A549 treated with RU486 at 1 μM for 4 hours (cell line): ENCODE measurements around the gene SEC61A1. TPM values are rescaled to one million over a fixed set of nuclear protein-coding genes. Genes with fewer than 3 reads are reported as not detected.

Experiments
- total RNA-seq: library from RNA; stranded (reverse); fragments of 200-300 nt; extraction: Qiagen RNA extraction; gene quantifications from 5 replicates; pipeline ENCODE4 v1.2.3, GENCODE V29; 2022; ENCODE audit warnings: low read depth

Gene SEC61A1
- 109 to 127 TPM (median 124 TPM) in 5 replicates for total RNA-seq

DNA sequence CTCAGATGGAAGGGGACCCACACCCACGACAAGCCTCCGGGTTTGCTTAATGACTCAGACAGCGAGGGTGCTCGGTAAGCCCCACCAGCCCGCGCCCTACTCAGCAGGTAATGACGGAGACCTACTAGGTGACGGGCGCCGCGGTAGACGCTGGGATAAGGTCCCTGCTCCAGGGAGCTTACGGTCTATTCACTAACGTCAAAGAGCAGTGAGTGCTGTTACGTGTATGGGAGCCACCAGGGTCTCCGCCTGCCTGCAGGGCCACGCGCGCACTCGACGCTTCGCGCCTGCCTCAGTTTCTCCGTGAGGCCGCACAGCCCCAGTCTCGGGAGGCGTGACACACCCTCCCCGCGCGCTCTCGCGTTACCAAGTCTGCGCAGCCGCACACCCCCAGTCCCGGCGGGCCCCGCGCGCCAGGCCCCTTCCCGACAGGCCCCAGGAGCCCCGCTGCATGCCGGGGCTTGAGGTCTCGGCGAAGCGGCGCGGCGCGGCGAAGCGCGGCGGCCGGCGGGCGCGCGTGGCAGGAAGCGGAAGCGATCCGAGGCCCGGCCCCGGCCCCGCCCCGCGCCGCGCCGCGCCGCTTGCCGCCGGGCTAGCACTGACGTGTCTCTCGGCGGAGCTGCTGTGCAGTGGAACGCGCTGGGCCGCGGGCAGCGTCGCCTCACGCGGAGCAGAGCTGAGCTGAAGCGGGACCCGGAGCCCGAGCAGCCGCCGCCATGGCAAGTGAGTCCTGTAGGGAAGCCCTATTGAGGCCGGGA, at the start of gene SEC61A1:
SEC61A1 (plus strand) TSS at position 601 of the 758 bp plus-strand sequence; CDS start at position 717, 116 bp downstream.

Other genes starting within 250 kb of the SEC61A1 start
- 57.4 to 76.7 TPM (median 58.5 TPM) in 5 replicates for gene MGLL, start 229.9 kb upstream of the SEC61A1 start, total RNA-seq
- gene KBTBD12, start 137.2 kb upstream of the SEC61A1 start, total RNA-seq = not detected in 5 replicates
- 95.5 to 105 TPM (median 98.8 TPM) in 5 replicates for gene RUVBL1, start 71.4 kb downstream of the SEC61A1 start, total RNA-seq
- gene EEFSEC, start 101.0 kb downstream of the SEC61A1 start, total RNA-seq = 8.2 to 10.5 TPM (median 9.2 TPM) in 5 replicates